SK-N-SH (cell line): Measurements from ENCODE around the gene TRIP6. TPM values are rescaled to one million over a fixed set of nuclear protein-coding genes. Genes with fewer than 3 reads are reported as not detected.

Source experiments
- CTCF ChIA-PET: fragments of 300-600, 350-600 bp; formaldehyde crosslinking; extraction: SDS; loops from one replicate; lab custom pipeline; 2021; lab: Yijun Ruan, JAX
- POLR2A ChIA-PET: fragments of 350-600 bp; sonication (Branson Sonifier 250); formaldehyde crosslinking; extraction: SDS; loops from one replicate; lab custom pipeline; 2020; ENCODE audit warnings: antibody characterized with exemption, inconsistent platforms; lab: Yijun Ruan, JAX
- DNase-seq: peaks from one replicate; pipeline ENCODE4 v3.0.0; 2012
- H2AFZ ChIP-seq: fragments of 200-600 bp; sonication (generic); 2 replicates; pipeline ENCODE4 v1.8.1; 2016; ENCODE audit warnings: antibody characterized with exemption, mild to moderate bottlenecking, low read depth
- H3F3A ChIP-seq: fragments of 200-600 bp; sonication (generic); replicated peaks from 2 replicates; pipeline ENCODE3; 2016; ENCODE audit warnings: antibody characterized with exemption, mild to moderate bottlenecking; ENCODE audit not compliant: insufficient read depth
- H3K27ac ChIP-seq, 2 experiments: fragments of 200-500 bp in 1 of 2; fragments of 200-600 bp in 1 of 2; sonication (Bioruptor generic) in 1 of 2; sonication (generic), shearing (Covaris generic) in 1 of 2; 2 replicates each; pipeline versions ENCODE4 v1.5.1 to v1.6.1; 2014 to 2016; ENCODE audit warnings: low read depth in 2 of 2, inconsistent platforms in 1 of 2, low read length in 1 of 2, mild to moderate bottlenecking in 1 of 2, mixed read lengths in 1 of 2
- H3K27me3 ChIP-seq: fragments of 200-600 bp; sonication (generic), shearing (Covaris generic); 2 replicates; pipeline ENCODE4 v1.6.1; 2016; ENCODE audit warnings: mixed run types; ENCODE audit not compliant: insufficient read depth
- H3K36me3 ChIP-seq, 2 experiments: fragments of 200-500 bp in 1 of 2; fragments of 200-600 bp in 1 of 2; sonication (Bioruptor generic) in 1 of 2; sonication (generic) in 1 of 2; replicated peaks in 1 of 2; 2 replicates each; pipeline versions ENCODE3 to v1.5.1; 2014 to 2016; ENCODE audit warnings: low read length in 1 of 2, mild to moderate bottlenecking in 1 of 2; ENCODE audit not compliant: insufficient read depth in 2 of 2, control insufficient read depth in 1 of 2
- H3K4me1 ChIP-seq, 2 experiments: fragments of 200-500 bp in 1 of 2; fragments of 200-600 bp in 1 of 2; sonication (Bioruptor generic) in 1 of 2; sonication (generic), shearing (Covaris generic) in 1 of 2; 2 replicates each; pipeline versions ENCODE4 v1.5.1 to v1.6.1; 2014 to 2016; ENCODE audit warnings: low read depth in 1 of 2, low read length in 1 of 2, mixed run types in 1 of 2; ENCODE audit not compliant: insufficient read depth in 2 of 2, control insufficient read depth in 1 of 2
- H3K4me2 ChIP-seq: fragments of 200-600 bp; sonication (generic), shearing (Covaris generic); 2 replicates; pipeline ENCODE4 v1.6.1; 2017; ENCODE audit warnings: mixed run types
- H3K4me3 ChIP-seq, 2 experiments: fragments of 200-500 bp in 1 of 2; fragments of 200-600 bp in 1 of 2; sonication (Bioruptor generic) in 1 of 2; sonication (generic), shearing (Covaris generic) in 1 of 2; 2 replicates each; pipeline versions ENCODE4 v1.5.1 to v1.8.1; 2014 to 2016; ENCODE audit warnings: low read depth in 2 of 2, inconsistent platforms in 1 of 2, low read length in 1 of 2, mild to moderate bottlenecking in 1 of 2, mixed read lengths in 1 of 2, moderate library complexity in 1 of 2
- H3K79me2 ChIP-seq: fragments of 200-600 bp; sonication (generic); 2 replicates; pipeline ENCODE4 v1.8.1; 2017; ENCODE audit warnings: mild to moderate bottlenecking; ENCODE audit not compliant: insufficient read depth
- H3K9ac ChIP-seq: fragments of 200-600 bp; sonication (generic); 2 replicates; pipeline ENCODE4 v1.6.1; 2017; ENCODE audit warnings: mixed run types
- H3K9me2 ChIP-seq: fragments of 200-600 bp; sonication (generic); 2 replicates; pipeline ENCODE4 v1.6.1; 2017; ENCODE audit warnings: mixed run types
- H3K9me3 ChIP-seq: fragments of 200-600 bp; sonication (generic); 2 replicates; pipeline ENCODE4 v1.6.1; 2017; ENCODE audit warnings: mixed run types, mild to moderate bottlenecking, moderate library complexity
- H4K20me1 ChIP-seq: fragments of 200-600 bp; sonication (generic); 2 replicates; pipeline ENCODE4 v1.6.1; 2017; ENCODE audit warnings: mild to moderate bottlenecking, mixed run types; ENCODE audit not compliant: insufficient read depth
- FOSL2 ChIP-seq: IDR thresholded peaks from 2 replicates; pipeline ENCODE4 v1.4.0; 2012; ENCODE audit warnings: low read depth, mild to moderate bottlenecking, moderate library complexity, borderline replicate concordance
- FOXM1 ChIP-seq: IDR thresholded peaks from 2 replicates; pipeline ENCODE4 v1.4.0; 2012; ENCODE audit warnings: low read depth, mild to moderate bottlenecking
- GABPA ChIP-seq: IDR thresholded peaks from 2 replicates; pipeline ENCODE4 v1.4.0; 2012; ENCODE audit warnings: low read depth, mild to moderate bottlenecking
- POLR2AphosphoS5 ChIP-seq: IDR thresholded peaks from 2 replicates; pipeline ENCODE4 v1.6.1; 2012; ENCODE audit warnings: low read depth, low read length
- RAD21 ChIP-seq: IDR thresholded peaks from 2 replicates; pipeline ENCODE4 v1.6.1; 2012; ENCODE audit warnings: mild to moderate bottlenecking, low read length
- RXRA ChIP-seq: IDR thresholded peaks from 2 replicates; pipeline ENCODE4 v1.4.0; 2012; ENCODE audit warnings: low read depth, mild to moderate bottlenecking, borderline replicate concordance
- TCF12 ChIP-seq: IDR thresholded peaks from 2 replicates; pipeline ENCODE4 v1.4.0; 2012
- YY1 ChIP-seq: IDR thresholded peaks from 2 replicates; pipeline ENCODE4 v1.4.0; 2012; ENCODE audit warnings: low read depth, mild to moderate bottlenecking
- WGBS: methylation state at CpG from one replicate; pipeline ENCODE4 v1.1.6; 2017; ENCODE audit warnings: low lambda C conversion rate; 5-methylcytosine and 5-hydroxymethylcytosine counted together
- polyA plus RNA-seq, 3 experiments: library from polyadenylated mRNA; depleted of rRNA; stranded (reverse); fragments of >200 nt; gene quantifications; 2 replicates each; pipeline ENCODE4 v1.2.3, GENCODE V29; 2012
- TF ChIP-seq, protein P1 (sequence below): fragments of 200-600 bp; sonication (generic); IDR thresholded peaks from 2 replicates; pipeline ENCODE4 v1.6.1; 2017; ENCODE audit warnings: antibody characterized with exemption, mild to moderate bottlenecking, moderate library complexity
- TF ChIP-seq, protein P2 (sequence below): IDR thresholded peaks from 2 replicates; pipeline ENCODE4; 2012
- TF ChIP-seq, protein P3 (sequence below): fragments of 150-350 bp; IDR thresholded peaks from 2 replicates; pipeline ENCODE4 v1.6.1; 2016; ENCODE audit warnings: mild to moderate bottlenecking, low read depth, low read length

Gene TRIP6
- polyA plus RNA-seq, 1 of the 3 experiments (the other 2 are of a cell fraction), result 6.5 TPM

DNA sequence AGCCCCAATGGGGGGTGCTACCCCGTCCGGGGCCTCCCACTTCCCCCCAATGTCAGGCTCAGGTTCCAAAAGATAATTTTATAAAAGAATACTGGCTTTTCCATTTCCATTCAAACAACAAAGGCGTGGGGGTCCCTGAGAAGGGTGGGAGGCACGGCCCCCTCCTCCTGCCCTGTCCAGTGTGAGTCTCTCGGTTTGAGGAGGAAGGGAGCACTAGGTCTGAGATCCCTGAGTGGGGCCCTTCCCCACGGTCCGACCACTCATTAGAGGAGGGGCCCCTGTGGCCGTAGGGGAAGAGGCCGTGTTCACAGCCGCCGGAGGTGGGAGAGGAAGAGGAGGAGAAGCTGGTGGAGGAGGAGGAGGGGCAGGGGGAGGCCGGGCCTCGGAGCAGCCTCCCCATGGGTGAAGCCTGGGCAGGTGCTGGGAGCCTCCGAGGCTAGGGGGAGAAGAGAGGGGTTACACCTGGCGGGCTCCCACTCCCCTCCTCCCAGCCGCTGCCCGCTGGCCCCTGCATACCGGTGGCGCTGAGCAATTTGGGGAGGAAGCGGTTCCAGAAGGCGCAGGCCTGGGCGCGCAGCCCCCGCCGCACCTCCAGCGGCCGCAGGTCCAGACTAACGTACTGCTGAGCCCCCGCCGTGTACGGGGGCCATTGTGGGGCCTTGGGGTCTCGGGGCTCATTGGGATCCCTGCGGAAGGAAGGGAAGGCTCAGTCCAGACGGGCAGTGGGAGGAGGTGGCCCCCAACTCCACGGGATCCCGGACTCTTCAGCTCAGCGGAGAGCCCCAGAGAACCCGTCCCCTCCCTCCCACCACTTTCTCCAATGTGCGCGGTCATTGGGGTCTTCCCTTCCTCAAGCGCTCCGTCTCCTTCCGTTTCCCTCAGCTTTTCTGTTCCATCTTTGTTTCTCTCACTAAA lies 23.7 kb downstream of the TRIP6 start:
- Histone ChIP-seq H3K27me3 (peaks cover 8% of the 10 kb centered on the region), H3K9me3 (no peaks in the 10 kb centered on the region), H4K20me1 (peaks cover 4% of the 10 kb centered on the region), H3K4me2 (peak overlapping the region; percentile 100), H3K36me3 (peaks cover 17 to 30% of the 10 kb centered on the region in 2 experiments), H3K9ac (no peak overlapping the region), H3K4me3 (peak overlapping the region; percentile 71 to 78; a peak in 3 of 4 replicates), H3K79me2 (peaks cover 35% of the 10 kb centered on the region), H2AFZ (peak overlapping the region; percentile 87), H3K4me1 (peaks cover 11 to 40% of the 10 kb centered on the region in 2 experiments), H3K27ac (peak overlapping the region; percentile 82 to 97), H3K9me2 (no peaks in the 10 kb centered on the region), H3F3A (peaks cover 23% of the 10 kb centered on the region)
- ChIA-PET CTCF (interaction anchor here (0.7 to 1.4 kb wide), 11 partner anchors 16 to 424 kb away, joined by 3 to 13 read pairs (median 4); partner anchors contain the start of genes FIS1, SLC12A9 and SRRT), POLR2A (interaction anchor here (1.0 to 5.8 kb wide), 3 partner anchors 11 to 185 kb away, joined by 5 to 126 read pairs (median 7); partner anchors contain the start of genes POP7 and SRRT)
- TF ChIP-seq RXRA (no peak), POLR2AphosphoS5 (no peak; the same call in 1 of the 2 replicates), GABPA (no peak), RAD21 (no peak), FOSL2 (no peak)
- TF ChIP-seq, protein P1, sequence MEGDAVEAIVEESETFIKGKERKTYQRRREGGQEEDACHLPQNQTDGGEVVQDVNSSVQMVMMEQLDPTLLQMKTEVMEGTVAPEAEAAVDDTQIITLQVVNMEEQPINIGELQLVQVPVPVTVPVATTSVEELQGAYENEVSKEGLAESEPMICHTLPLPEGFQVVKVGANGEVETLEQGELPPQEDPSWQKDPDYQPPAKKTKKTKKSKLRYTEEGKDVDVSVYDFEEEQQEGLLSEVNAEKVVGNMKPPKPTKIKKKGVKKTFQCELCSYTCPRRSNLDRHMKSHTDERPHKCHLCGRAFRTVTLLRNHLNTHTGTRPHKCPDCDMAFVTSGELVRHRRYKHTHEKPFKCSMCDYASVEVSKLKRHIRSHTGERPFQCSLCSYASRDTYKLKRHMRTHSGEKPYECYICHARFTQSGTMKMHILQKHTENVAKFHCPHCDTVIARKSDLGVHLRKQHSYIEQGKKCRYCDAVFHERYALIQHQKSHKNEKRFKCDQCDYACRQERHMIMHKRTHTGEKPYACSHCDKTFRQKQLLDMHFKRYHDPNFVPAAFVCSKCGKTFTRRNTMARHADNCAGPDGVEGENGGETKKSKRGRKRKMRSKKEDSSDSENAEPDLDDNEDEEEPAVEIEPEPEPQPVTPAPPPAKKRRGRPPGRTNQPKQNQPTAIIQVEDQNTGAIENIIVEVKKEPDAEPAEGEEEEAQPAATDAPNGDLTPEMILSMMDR, result no peak
- TF ChIP-seq, protein P2, sequence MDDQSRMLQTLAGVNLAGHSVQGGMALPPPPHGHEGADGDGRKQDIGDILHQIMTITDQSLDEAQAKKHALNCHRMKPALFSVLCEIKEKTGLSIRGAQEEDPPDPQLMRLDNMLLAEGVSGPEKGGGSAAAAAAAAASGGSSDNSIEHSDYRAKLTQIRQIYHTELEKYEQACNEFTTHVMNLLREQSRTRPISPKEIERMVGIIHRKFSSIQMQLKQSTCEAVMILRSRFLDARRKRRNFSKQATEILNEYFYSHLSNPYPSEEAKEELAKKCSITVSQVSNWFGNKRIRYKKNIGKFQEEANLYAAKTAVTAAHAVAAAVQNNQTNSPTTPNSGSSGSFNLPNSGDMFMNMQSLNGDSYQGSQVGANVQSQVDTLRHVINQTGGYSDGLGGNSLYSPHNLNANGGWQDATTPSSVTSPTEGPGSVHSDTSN, result no peak
- 85% methylated on average over 40 of the region's 43 CpGs for WGBS
- no peak for DNase-seq

DNA sequence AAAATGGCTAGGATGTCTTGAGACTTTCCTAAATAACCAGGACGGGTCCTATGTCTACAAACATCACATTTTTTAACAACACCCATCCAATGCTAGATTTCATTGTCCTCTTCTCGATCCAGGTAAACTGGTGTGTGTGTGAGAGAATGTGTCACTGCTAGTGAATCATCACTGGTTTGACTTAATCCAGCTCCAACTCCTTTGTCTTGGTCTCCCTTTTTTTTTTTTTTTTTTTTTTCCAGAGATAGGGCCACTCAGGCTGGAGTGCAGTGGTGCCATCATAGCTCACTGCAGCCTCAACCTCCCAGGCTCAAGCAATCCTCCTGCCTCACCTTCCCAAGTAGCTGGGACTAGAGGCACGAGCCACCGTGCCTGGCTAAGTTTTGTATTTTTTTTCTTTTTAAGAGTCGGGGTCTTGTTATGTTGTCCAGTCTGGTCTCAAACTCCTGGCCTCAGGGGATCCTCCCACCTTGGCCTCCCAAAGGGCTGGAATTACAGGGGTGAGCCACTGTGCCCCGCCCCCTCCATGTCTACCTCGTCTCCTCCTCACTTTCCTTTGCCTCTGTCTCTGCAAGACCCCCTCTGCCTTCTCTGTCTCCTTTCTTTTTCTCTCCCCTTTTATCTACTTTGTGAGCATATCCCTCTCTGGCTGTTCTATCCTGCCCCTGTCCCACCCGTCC lies 24.5 kb downstream of the TRIP6 start:
- peaks cover 11 to 22% of the 10 kb centered on the region in 2 experiments for H3K36me3 ChIP-seq
- H3K9ac ChIP-seq, result no peak overlapping the region
- POLR2A ChIA-PET, result interaction anchor here (0.6 kb wide), 1 partner anchor 202 kb away, joined by 3 read pairs; no protein-coding TSS in a partner anchor
- H4K20me1 ChIP-seq, result no peaks in the 10 kb centered on the region; the same call in 1 of the 2 replicates
- H3K79me2 ChIP-seq, result peaks cover 27% of the 10 kb centered on the region
- H3K4me3 ChIP-seq, result no peak overlapping the region
- peaks cover 20% of the 10 kb centered on the region for H3F3A ChIP-seq
- H3K9me3 ChIP-seq, result no peaks in the 10 kb centered on the region
- CTCF ChIA-PET, result interaction anchor here (0.7 to 1.3 kb wide), 5 partner anchors 39 to 423 kb away, joined by 3 to 5 read pairs (median 4); partner anchors contain the start of gene SLC12A9
- TF ChIP-seq YY1, result no peak
- TF ChIP-seq, protein P3, sequence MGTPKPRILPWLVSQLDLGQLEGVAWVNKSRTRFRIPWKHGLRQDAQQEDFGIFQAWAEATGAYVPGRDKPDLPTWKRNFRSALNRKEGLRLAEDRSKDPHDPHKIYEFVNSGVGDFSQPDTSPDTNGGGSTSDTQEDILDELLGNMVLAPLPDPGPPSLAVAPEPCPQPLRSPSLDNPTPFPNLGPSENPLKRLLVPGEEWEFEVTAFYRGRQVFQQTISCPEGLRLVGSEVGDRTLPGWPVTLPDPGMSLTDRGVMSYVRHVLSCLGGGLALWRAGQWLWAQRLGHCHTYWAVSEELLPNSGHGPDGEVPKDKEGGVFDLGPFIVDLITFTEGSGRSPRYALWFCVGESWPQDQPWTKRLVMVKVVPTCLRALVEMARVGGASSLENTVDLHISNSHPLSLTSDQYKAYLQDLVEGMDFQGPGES, result no peak
- no peak for TF ChIP-seq GABPA
- TF ChIP-seq FOXM1, result no peak
- TF ChIP-seq TCF12, result peak; percentile 21; the same call in 1 of the 2 replicates
- H3K27me3 ChIP-seq, result peaks cover 15% of the 10 kb centered on the region
- H3K4me1 ChIP-seq, result peaks cover 11 to 44% of the 10 kb centered on the region in 2 experiments
- H3K4me2 ChIP-seq, result no peak overlapping the region
- no peak overlapping the region for H2AFZ ChIP-seq
- no peaks in the 10 kb centered on the region for H3K9me2 ChIP-seq
- 81% methylated on average over 8 of the region's 8 CpGs for WGBS
- no peak for DNase-seq
- no peak overlapping the region for H3K27ac ChIP-seq
